NB4 (cell line): ENCODE results near the gene SIRPA.

Source experiments
- POLR2A ChIP-seq: IDR thresholded peaks from 2 replicates; pipeline ENCODE4 v1.6.1; 2011; ENCODE audit warnings: mild to moderate bottlenecking; ENCODE audit not compliant: insufficient read length; ENCODE audit errors: extremely low read depth
- TF ChIP-seq, protein P1 (sequence below): IDR thresholded peaks from one replicate; pipeline ENCODE4 v1.5.1; 2012; ENCODE audit warnings: low read depth, low read length
- TF ChIP-seq, protein P2 (sequence below): IDR thresholded peaks from 2 replicates; pipeline ENCODE4 v1.6.1; 2011; ENCODE audit warnings: low read depth, low read length

DNA sequence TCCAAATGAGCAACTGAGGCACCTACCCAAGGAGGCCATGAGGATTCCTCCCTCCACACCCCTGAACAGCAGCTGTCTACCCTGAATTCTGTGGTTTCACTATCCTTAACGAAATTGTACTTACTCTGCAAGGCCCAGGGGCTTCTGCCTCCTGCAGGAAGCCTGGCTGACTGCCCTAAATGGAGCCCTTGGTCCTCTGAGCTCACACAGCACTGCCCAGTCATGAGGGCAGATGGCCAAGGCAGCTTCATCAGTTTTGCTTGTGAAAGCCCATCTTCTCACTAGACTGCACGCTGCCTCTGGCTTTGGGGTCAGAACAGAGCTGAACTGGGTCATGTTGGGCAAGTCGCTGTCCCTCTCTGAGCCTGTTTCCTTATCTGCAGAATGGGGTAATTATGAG lies 26.4 kb upstream of the SIRPA start:
- TF ChIP-seq, protein P1, sequence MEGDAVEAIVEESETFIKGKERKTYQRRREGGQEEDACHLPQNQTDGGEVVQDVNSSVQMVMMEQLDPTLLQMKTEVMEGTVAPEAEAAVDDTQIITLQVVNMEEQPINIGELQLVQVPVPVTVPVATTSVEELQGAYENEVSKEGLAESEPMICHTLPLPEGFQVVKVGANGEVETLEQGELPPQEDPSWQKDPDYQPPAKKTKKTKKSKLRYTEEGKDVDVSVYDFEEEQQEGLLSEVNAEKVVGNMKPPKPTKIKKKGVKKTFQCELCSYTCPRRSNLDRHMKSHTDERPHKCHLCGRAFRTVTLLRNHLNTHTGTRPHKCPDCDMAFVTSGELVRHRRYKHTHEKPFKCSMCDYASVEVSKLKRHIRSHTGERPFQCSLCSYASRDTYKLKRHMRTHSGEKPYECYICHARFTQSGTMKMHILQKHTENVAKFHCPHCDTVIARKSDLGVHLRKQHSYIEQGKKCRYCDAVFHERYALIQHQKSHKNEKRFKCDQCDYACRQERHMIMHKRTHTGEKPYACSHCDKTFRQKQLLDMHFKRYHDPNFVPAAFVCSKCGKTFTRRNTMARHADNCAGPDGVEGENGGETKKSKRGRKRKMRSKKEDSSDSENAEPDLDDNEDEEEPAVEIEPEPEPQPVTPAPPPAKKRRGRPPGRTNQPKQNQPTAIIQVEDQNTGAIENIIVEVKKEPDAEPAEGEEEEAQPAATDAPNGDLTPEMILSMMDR, result no peak
- TF ChIP-seq POLR2A, result no peak
- TF ChIP-seq, protein P2, sequence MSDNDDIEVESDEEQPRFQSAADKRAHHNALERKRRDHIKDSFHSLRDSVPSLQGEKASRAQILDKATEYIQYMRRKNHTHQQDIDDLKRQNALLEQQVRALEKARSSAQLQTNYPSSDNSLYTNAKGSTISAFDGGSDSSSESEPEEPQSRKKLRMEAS, result no peak
